Measurements from ENCODE around the gene FRMD5. TPM values are rescaled to one million over a fixed set of nuclear protein-coding genes. Genes with fewer than 3 reads are reported as not detected.

Gene FRMD5
- total and polyA plus RNA-seq, 11 donors: 12.5 to 110 (median 55.7) TPM

DNA sequence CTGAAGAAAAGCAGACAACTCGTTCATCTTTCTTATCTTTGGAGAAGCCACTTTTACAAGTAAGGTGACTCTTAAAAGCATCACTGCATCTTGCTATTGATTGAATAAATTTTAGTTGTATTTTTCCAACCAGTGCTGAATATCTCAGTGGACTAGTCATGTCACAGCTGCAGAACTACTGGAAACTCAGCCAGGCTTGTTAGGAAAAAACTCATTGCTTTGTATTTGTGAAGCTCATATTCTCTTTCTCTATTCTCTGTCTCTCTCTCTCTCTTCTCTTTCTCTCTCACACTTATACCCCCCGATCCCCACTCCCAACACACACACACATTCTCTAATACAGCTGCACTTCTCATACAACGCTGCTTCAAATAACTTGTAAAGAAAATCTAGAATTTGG, 264.0 kb downstream of the FRMD5 start:
- intact Hi-C loops (cut with DNase I): loop anchor here in 1 of 10 donors (10.0 kb wide), 1 partner anchor 64 kb away; no protein-coding TSS in a partner anchor
- Histone ChIP-seq H3K9me3 (no peaks in the 10 kb centered on the region), H3K4me1 (peaks cover 0 to 31% (median 4%) of the 10 kb centered on the region in 12 donors), H3K4me3 (no peak overlapping the region), H3K27ac (no peak overlapping the region), H3K36me3 (no peaks in the 10 kb centered on the region), H3K27me3 (peaks cover 0 to 6% (median 0%) of the 10 kb centered on the region in 9 donors)
- no peak for ATAC-seq
- TF ChIP-seq CTCF (IDR thresholded peaks at IDR 0.05) (no peak), POLR2A (IDR thresholded peaks at IDR 0.05) (no peak)
- no peak for DNase-seq
- 73 to 83% (median 78%) methylated on average over 3 of the region's 3 CpGs for WGBS, 4 donors

- Histone ChIP-seq H3K4me1 (peaks cover 0 to 31% (median 4%) of the 10 kb centered on the region in 12 donors), H3K36me3 (no peaks in the 10 kb centered on the region), H3K27me3 (peaks cover 0 to 6% (median 0%) of the 10 kb centered on the region in 9 donors), H3K27ac (peak overlapping the region in 1 of 12 donors; percentile 25), H3K4me3 (no peak overlapping the region), H3K9me3 (no peaks in the 10 kb centered on the region)
- TF ChIP-seq POLR2A (IDR thresholded peaks at IDR 0.05) (no peak), CTCF (IDR thresholded peaks at IDR 0.05) (no peak)
- DNase-seq (peak in 4 of 5 donors; percentile 27 to 63 (median 40)), ATAC-seq (peak; percentile 86 to 92 (median 90))
- 60 to 68% (median 66%) methylated on average over 5 of the region's 5 CpGs for WGBS, 4 donors
- intact Hi-C loops (cut with DNase I): loop anchor here in 1 of 10 donors (10.0 kb wide), 1 partner anchor 64 kb away; no protein-coding TSS in a partner anchor
These were observed 264.5 kb downstream of the FRMD5 start for GRCh38 chr15:43930556-43930955.

- H3K27ac ChIP-seq: peak overlapping the region in 1 of 12 donors; percentile 25
- no peak for DNase-seq
- H3K4me3 ChIP-seq: no peak overlapping the region
- intact Hi-C loops (cut with DNase I): loop anchor here in 1 of 10 donors (10.0 kb wide), 1 partner anchor 65 kb away; no protein-coding TSS in a partner anchor
- H3K27me3 ChIP-seq: peaks cover 0 to 6% (median 0%) of the 10 kb centered on the region in 9 donors
- ATAC-seq: no peak
- 32 to 56% (median 38%) methylated on average over 2 of the region's 2 CpGs for WGBS, 4 donors
- H3K4me1 ChIP-seq: peaks cover 0 to 31% (median 4%) of the 10 kb centered on the region in 12 donors
- TF ChIP-seq CTCF (IDR thresholded peaks at IDR 0.05) (no peak), POLR2A (IDR thresholded peaks at IDR 0.05) (no peak)
- no peaks in the 10 kb centered on the region for H3K36me3 ChIP-seq
- no peaks in the 10 kb centered on the region for H3K9me3 ChIP-seq
These were observed 265.0 kb downstream of the FRMD5 start for GRCh38 chr15:43930079-43930478.

- Histone ChIP-seq H3K27me3 (peaks cover 0 to 3% (median 0%) of the 10 kb centered on the region in 9 donors), H3K4me1 (peaks cover 0 to 40% (median 4%) of the 10 kb centered on the region in 12 donors), H3K4me3 (no peak overlapping the region), H3K36me3 (no peaks in the 10 kb centered on the region), H3K27ac (no peak overlapping the region), H3K9me3 (no peaks in the 10 kb centered on the region)
- DNase-seq (no peak), ATAC-seq (no peak)
- no peak for TF ChIP-seq CTCF (IDR thresholded peaks at IDR 0.05)
- TF ChIP-seq POLR2A (IDR thresholded peaks at IDR 0.05): no peak
- intact Hi-C loops (cut with DNase I): loop anchor here in 1 of 10 donors (10.0 kb wide), 1 partner anchor 107 kb away; no protein-coding TSS in a partner anchor
- 76 to 81% (median 78%) methylated on average over 5 of the region's 5 CpGs for WGBS, 4 donors
These were observed 266.9 kb downstream of the FRMD5 start for GRCh38 chr15:43928152-43928551.
